GM18870 (cell line): ENCODE results near the gene AFF3.
"Not testable (repeated sequence)": the region's sequence is repeated elsewhere in the genome, so short reads cannot be mapped to it uniquely, and the experiment has no call there.

Experiments used
- ATAC-seq: cut with Tn5 transposase; IDR thresholded peaks from one replicate; pipeline ENCODE4 v1.9.1; 2021; ENCODE audit warnings: moderate library complexity; ENCODE audit not compliant: unreplicated experiment

The AFF3 gene

GRCh38 chr2:99806758-99807157 lies 335.6 kb downstream of the AFF3 start:
- ATAC-seq = no peak

DNA sequence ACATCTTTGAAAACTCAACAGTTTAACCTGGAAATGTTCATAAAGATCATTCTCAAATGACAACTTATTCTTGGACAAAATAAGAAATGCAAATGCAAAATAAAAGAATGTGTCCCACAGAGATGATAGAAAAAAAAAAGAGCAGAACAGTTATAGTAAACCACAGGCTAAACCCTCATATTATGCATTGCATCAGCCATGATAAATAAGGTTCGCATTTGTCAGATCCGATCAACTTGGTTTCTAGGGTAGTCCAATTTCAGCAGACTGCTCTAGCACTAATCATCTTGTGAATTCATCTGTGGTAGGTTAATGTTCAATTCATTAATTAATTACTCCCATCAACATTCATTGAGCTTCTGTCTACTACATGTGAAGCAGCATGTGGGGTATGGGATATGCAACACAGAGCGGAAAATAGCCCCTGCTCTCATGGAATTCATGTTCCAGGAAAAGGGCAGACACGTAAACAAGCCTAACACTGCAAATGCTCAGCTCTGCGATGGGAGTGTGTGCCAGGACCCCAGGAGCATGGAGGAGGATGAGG lies 336.4 kb downstream of the AFF3 start:
- no peak for ATAC-seq

- ATAC-seq = no peak
These were observed 338.5 kb downstream of the AFF3 start for GRCh38 chr2:99803846-99804245.

GRCh38 chr2:99802734-99803133 lies 339.7 kb downstream of the AFF3 start:
- ATAC-seq = no peak

DNA sequence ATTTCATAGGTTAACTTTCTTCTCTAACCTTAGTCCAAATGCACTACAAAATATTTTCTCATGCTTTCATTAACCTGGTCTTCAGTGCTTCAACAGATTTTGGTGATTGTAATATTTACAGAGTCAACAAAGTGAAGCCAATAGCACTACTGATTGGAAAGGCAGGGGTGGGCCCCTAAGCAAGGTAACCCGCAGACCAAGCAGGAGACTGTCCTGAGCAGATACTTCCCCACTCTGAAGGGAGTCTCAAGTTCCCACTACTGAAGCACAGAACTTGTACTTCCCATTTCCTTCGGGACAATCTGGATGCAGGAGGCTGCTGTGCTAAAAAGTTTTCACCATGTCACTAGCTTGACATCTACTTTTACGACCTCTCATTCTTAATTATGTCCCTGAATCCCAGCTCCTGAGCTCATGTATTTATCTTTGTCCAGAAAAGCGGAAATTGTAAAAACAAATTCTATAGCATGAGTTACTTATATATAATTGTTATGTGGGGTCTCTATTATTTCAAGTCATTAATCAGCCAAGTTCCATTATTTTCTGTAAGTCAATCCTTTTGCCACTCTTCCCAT lies 341.0 kb downstream of the AFF3 start:
- no peak for ATAC-seq

- ATAC-seq = no peak
These were observed 344.9 kb downstream of the AFF3 start for GRCh38 chr2:99797475-99797874.

- no peak for ATAC-seq
These were observed 348.0 kb downstream of the AFF3 start for GRCh38 chr2:99794414-99794813.

DNA sequence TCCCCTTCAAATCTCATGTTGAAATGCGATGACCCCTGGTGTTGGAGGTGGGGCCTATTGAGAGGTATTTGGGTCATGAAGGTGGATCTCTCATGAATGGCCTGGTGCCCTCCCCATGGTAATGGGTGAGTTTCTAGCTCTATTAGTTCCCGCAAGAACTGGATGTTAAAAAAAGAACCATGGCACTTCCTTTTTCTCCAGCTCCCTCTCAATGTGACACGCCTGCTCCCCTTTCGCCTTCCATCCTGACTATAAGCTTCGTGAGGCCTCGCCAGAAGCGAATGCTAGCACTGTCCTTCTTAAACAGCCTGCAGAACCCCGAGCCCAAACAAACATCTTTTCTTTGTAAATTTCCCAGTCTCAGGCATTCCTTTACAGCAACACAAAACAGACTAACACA lies 349.4 kb downstream of the AFF3 start:
- no peak for ATAC-seq

GRCh38 chr2:99789849-99790248 lies 352.5 kb downstream of the AFF3 start:
- ATAC-seq = no peak

- ATAC-seq = no peak
These were observed 354.5 kb downstream of the AFF3 start for GRCh38 chr2:99787769-99788382.

- no peak for ATAC-seq
These were observed 355.6 kb downstream of the AFF3 start for GRCh38 chr2:99786636-99787390.

DNA sequence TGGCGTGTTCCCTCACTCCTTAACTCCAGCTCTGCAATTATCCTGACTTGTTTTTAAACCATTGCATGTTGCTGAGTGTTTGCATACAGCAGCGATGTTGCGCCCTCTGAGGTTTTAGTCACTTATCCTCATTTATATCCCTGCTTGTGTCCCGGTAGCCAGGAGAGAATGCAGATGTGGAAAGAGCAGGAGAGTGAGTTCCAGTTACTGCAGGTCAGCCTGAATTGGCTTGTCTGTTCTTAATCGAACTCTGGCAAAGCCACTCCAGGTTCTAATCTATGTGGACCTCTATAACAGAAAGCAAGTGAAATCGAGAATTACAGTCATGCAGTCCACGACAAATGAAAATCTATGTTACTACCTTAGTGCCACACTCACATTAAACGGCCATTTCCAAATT lies 357.4 kb downstream of the AFF3 start:
- no peak for ATAC-seq

- ATAC-seq = no peak
These were observed 358.1 kb downstream of the AFF3 start for GRCh38 chr2:99784282-99784681.

DNA sequence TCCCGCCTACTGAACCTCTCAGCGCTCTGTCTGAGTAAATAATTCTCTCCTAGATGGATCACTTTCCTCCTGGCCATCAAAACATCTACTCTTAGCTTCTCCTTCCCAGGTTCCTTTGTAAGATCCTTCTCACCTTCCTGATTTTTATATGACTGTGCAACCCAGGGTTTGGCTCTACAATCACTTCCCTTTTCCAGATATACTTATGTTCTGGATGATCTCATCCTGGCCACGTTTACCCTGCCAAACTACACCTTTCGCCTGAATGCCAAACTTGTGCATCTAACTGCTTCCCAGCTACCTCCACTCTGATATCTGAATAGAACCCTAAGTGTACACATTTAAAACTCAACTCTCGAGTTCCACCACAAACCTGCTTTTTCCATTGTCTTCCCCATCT lies 362.1 kb downstream of the AFF3 start:
- ATAC-seq = no peak

GRCh38 chr2:99779276-99779675 lies 363.1 kb downstream of the AFF3 start:
- no peak for ATAC-seq

DNA sequence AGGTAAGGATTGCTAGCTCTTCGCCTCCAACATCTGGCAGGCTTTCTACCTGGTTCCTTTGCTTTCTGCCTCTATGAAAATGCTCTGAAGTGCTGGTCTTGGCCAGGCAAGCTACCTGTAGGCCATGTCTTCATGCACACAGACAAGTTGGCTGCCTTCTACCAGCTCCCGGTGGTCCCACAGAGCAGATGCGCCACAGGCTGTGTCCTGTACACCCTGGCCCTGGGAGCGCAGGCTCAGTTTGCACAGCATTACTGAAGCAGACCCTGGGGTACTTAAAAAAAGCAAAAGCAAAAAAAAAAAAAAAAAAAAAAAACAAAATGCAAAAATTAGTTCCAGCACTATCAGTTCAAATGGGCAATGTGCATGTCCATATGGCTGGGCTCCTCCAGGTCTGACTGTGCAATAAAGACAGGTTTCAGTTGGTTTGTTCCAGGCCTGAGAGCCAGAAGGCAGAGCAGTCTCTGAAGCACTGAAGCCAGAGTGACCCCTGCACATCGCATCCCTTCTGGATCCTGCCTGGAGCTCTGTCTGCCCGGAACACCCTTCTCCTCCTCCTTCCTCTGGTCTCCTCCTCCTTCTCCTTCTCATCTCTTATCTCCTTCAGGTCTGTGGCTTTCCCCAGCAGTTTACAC lies 364.6 kb downstream of the AFF3 start:
- ATAC-seq = no peak

GRCh38 chr2:99776906-99777646 lies 365.3 kb downstream of the AFF3 start:
- no peak for ATAC-seq

GRCh38 chr2:99776206-99776905 lies 366.0 kb downstream of the AFF3 start:
- ATAC-seq = no peak

- ATAC-seq = no peak
These were observed 366.8 kb downstream of the AFF3 start for GRCh38 chr2:99775585-99775984.

DNA sequence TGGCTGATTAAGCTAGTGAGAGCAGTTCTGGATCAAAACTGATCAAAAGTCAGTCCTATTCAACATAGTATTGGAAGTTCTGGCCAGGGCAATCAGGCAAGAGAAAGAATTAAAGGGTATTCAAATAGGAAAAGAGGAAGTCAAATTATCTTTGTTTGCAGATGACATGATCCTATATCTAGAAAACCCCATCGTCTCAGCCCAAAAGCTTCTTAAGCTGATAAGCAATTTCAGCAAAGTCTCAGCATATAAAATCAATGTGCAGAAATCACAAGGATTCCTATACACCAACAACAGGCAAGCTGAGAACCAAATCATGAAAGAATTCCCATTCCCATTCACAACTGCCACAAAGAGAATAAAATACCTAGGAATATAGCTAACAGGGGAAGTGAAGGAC lies 368.7 kb downstream of the AFF3 start:
- ATAC-seq = not testable (repeated sequence)
